Muscle of back (tissue), 11 donors: ENCODE measurements around the gene ZNRF1. TPM values are rescaled to one million over a fixed set of nuclear protein-coding genes. Genes with fewer than 3 reads are reported as not detected.
A peak's percentile ranks its signal among the peaks of the same experiment; 100 is the strongest.

Experiments used
- DNase-seq, 3 donors: peaks; one replicate each; pipeline versions ENCODE4 v3.0.0 to v3.0.0-alpha.2; 2013
- polyA plus RNA-seq, 10 donors: library from polyadenylated mRNA; unstranded; fragments of 120-200 nt; gene quantifications; one replicate each; pipeline ENCODE4 v1.2.1, GENCODE V29; 2013; ENCODE audit not compliant: insufficient read length in 10 of 10

ZNRF1 gene
- polyA plus RNA-seq, 10 donors, result 34.0 to 51.6 (median 38.9) TPM

DNA sequence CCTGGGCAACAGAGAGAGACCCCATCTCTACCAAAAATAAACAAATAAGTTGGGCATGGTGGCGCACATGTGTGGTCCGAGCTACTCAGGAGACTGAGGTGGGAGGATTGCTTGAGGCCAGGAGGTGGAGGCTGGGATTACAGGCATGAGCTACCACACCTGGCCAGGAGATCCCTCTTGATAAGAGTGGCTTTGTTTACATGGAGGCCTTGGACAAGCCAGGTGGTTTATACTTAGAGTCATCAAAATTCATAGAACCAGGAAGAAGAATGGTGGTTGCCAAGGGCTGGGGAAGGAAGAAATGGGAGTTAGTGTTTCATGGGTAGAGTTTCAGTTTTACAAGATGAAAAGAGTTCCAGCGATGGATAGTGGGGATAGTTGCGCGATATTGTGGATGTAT lies 140.7 kb downstream of the ZNRF1 start:
- no peak for DNase-seq

DNA sequence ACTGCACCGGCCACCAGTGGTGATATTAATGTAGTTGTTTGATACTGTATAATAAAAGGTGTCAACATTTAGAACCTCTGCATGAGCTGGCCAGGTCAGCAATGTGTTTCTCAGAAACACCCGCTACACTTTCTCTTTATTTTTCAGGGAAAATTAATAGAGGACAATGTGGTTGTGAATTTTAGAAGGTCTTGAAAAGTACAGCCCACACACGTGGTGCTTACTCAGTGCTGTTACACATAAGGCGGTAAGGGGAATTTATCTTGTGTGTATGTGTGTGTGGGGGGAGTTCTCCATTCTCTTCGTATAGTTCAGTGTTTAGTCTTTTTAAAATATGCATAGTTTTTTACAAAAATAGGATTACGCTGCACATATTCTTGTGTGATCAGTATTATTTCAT lies 145.1 kb downstream of the ZNRF1 start:
- no peak for DNase-seq

DNA sequence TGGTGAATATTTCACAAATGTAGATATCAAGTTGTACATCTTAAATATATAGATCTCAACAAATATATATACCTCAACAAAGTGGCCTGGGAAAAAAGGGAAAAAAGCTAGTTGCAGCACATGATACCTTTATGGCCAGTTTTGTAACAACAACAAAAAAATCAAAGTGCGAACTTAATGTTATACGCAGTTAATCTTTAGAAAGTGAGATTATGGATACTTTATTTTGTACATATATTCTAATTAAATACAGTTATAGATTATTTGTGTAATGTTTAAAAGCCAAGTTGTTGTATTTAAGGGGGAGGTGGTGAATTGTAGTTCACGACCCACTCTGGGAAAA lies 149.1 kb downstream of the ZNRF1 start:
- DNase-seq, result no peak

DNA sequence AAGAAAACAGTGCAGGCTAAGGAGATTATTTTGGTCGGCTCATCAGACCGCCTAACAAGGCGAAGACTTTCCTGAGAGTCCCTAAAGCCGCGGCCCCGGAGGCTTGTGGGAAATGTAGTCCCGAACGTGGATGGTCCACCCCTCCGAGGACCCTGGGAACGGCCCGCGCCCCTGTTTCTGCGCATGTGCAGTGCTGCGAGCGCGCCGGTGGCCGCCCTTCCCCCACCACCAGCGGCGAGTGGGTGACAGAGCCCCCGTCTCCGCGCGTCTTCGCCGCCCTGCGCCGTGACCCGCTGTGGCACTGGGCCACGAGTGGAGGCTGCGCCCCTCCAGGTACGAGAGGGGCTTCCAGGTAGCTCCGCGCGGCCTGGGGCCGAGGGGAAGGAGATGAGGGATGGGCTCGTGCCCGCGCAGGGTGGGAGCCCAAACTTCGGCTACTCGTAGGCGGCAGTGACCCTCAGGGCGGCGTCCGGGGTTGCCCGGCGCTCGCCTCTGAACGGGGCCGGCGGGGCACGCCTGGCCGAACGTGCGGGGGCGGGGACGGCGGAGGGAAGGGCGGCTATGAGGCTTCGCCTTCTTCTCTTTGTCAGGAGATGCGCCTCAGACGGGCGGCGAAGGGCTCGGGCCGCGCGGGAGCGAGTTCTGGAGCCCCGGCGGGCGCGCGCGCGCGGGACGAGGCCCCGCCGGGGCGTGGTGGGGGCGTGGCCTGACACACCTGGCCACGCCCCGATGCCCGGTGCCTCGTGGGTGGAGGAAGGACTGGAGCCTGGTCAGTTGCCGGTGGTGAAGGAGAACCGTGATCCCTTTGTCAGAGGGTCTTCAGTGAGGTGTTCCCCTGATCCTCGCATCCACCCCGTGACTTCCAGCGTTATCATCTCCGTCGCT lies 149.7 kb downstream of the ZNRF1 start, which contains the start of gene ZFP1:
Gene ZFP1, plus strand, starts transcription at position 214 of the 885 bp plus-strand sequence. CDS start 4,428 bp downstream, outside the sequence.
- DNase-seq, result peak; percentile 93 to 97 (median 96)

DNA sequence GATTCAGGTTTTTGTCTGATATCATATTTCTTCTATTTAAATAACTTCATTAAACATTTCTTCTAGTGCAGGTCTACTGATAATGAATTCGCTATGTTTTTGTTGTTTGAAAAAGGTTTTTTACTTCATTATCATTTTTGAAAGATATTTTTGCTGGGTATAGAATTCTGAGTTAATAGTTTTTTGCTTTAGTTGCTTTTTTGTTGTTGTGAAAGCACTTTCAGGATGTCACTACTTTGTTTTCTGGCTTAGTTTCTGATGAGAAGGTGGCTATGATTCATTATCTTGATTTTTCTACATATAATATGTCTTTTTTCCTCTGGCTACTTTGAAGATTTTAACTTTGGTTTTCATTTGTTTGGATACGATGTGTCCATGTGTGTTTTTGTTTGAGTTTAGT lies 153.0 kb downstream of the ZNRF1 start:
- no peak for DNase-seq

DNA sequence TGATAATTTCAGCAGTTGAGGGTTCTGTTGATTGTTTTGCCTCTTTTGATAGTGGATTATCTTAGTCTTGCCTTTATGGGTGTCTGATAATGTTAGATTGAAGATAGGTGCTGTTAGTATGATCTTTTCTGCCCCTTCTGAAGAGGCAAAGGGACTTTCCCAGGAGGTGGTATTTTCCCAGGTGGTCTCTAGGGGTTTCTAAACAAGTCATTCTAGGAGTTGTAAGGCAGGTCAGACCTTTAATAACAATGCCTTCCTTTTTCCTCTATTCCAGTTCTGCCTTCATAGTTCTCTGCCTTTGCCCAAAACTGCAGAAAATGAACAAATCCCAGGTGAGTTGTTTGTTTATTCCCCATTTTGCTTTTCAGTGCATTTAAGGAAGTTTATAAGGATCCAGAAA lies 153.8 kb downstream of the ZNRF1 start:
- DNase-seq, result no peak

DNA sequence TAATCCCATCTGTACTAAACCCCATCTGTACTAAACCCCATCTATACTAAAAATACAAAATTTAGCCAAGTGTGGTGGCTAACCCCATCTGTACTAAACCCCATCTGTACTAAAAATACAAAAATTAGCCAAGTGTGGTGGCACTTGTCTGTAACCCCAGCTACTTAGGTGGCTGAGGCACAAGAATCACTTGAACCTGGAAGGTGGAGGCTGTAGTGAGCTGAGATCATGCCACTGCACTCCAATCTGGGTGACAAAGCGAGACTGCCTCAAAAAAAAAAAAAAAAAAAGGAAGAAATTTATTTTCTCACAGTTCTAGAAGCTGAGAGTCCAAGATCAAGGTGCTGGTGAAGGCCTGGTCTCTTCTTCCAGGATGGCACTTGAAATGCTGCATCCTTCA lies 161.6 kb downstream of the ZNRF1 start:
- no peak for DNase-seq

Other genes starting within 250 kb of the ZNRF1 start
- under 1 TPM in 6 of 10 donors, not detected in 4; 0.08 to 0.51 (median 0.22) TPM for gene FA2H, start 224.2 kb upstream of the ZNRF1 start, polyA plus RNA-seq
- 10 to 100 TPM; 32.0 to 61.8 (median 44.8) TPM for gene WDR59, start 13.9 kb upstream of the ZNRF1 start, polyA plus RNA-seq
- gene LDHD, start 117.8 kb downstream of the ZNRF1 start, polyA plus RNA-seq, result 1 to 10 TPM; 1.1 to 4.0 (median 2.0) TPM
- gene ZFP1, start 149.5 kb downstream of the ZNRF1 start, polyA plus RNA-seq, result 10 to 100 TPM; 11.7 to 15.2 (median 12.9) TPM
- under 1 TPM in 6 of 10 donors, not detected in 4; 0.19 to 0.27 (median 0.22) TPM for gene CTRB2, start 208.1 kb downstream of the ZNRF1 start, polyA plus RNA-seq
- under 1 TPM in 5 of 10 donors, not detected in 5; 0.22 to 0.74 (median 0.39) TPM for gene CTRB1, start 220.0 kb downstream of the ZNRF1 start, polyA plus RNA-seq